ENCODE data around the gene MYO7A. TPM values are rescaled to one million over a fixed set of nuclear protein-coding genes. Genes with fewer than 3 reads are reported as not detected.

Gene MYO7A
- total and polyA plus RNA-seq, 2 donors (not counting 3 experiments of a cell fraction or from before 2014, with no cell fraction given): 1.3 to 3.6 TPM

DNA sequence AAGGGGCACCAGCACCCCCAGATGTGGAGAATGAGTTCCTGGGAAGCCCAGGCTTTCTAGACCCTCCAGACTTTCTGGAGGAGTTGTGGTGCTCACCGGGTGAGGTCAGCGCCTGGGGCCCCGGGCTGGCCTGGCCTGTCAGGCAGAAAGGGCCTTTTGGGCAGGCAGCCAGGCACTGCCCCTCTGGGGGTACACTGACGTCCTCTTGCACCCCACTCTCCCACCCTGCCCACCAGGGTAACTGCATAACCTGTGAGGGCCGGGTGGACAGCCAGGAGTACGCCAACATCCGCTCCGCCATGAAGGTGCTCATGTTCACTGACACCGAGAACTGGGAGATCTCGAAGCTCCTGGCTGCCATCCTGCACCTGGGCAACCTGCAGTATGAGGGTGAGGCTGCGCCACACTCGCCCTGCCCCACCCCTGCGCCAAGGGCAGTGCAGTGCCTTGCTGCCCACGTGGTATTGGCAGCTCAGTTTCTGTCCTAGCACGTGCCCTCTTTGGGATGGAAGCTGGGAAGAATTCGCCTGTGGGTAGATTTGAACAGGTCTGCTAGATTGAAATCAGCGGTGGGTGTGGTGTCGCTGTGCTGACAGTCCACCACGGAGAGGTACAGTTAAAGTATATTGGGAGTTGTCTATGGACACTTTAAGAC lies 30.1 kb downstream of the MYO7A start:
- no peaks in the 10 kb centered on the region for H3K36me3 ChIP-seq (ENCODE audit: control insufficient read depth in 2 of 2, extremely low read depth in 1 of 2, insufficient read depth in 2 of 2, low read length in 2 of 2)
- intact Hi-C loops (cut with micrococcal nuclease): no loop called here
- H3K27me3 ChIP-seq (ENCODE audit: control insufficient read depth in 2 of 2, insufficient read depth in 2 of 2, low read length in 2 of 2): peaks cover 0 to 2% of the 10 kb centered on the region in 2 experiments
- dilution Hi-C loops (cut with MboI; ENCODE audit: extremely low pct_ligation_motif_present, low sequenced_read_pairs): no loop called here
- no peaks in the 10 kb centered on the region for H3K9me1 ChIP-seq (replicated peaks; ENCODE audit: control insufficient read depth, extremely low read depth, insufficient read depth, low read length)
- no peak for FAIRE-seq
- no peak overlapping the region for H2AFZ ChIP-seq (ENCODE audit: low read depth, low read length)
- no peak overlapping the region for H3K4me3 ChIP-seq (replicated peaks in 1 of 3; ENCODE audit: insufficient read depth in 1 of 3, low read depth in 1 of 3, low read length in 3 of 3)
- ChIA-PET POLR2A (no interaction called here), CTCF (interaction anchor here (1.4 kb wide), 1 partner anchor 31 kb away, joined by 5 read pairs; no protein-coding TSS in a partner anchor)
- H3K9ac ChIP-seq (replicated peaks; ENCODE audit: extremely low read depth, insufficient read depth, low read length): no peak overlapping the region
- no peak overlapping the region for H3K27ac ChIP-seq (ENCODE audit: insufficient read depth, low read depth, low read length)
- H3K4me1 ChIP-seq (ENCODE audit: control insufficient read depth, extremely low read depth, insufficient read depth, low read length): no peaks in the 10 kb centered on the region
- TF ChIP-seq, protein P1, sequence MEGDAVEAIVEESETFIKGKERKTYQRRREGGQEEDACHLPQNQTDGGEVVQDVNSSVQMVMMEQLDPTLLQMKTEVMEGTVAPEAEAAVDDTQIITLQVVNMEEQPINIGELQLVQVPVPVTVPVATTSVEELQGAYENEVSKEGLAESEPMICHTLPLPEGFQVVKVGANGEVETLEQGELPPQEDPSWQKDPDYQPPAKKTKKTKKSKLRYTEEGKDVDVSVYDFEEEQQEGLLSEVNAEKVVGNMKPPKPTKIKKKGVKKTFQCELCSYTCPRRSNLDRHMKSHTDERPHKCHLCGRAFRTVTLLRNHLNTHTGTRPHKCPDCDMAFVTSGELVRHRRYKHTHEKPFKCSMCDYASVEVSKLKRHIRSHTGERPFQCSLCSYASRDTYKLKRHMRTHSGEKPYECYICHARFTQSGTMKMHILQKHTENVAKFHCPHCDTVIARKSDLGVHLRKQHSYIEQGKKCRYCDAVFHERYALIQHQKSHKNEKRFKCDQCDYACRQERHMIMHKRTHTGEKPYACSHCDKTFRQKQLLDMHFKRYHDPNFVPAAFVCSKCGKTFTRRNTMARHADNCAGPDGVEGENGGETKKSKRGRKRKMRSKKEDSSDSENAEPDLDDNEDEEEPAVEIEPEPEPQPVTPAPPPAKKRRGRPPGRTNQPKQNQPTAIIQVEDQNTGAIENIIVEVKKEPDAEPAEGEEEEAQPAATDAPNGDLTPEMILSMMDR (IDR thresholded peaks at IDR 0.05; ENCODE audit: extremely low read depth in 1 of 2, insufficient read depth in 1 of 2, low read depth in 1 of 2, low read length in 2 of 2): no peak
- TF ChIP-seq, protein P2, sequence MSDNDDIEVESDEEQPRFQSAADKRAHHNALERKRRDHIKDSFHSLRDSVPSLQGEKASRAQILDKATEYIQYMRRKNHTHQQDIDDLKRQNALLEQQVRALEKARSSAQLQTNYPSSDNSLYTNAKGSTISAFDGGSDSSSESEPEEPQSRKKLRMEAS (IDR thresholded peaks at IDR 0.05; ENCODE audit: insufficient read depth, insufficient read length): no peak
- TF ChIP-seq EZH2 (IDR thresholded peaks at IDR 0.05; ENCODE audit: borderline replicate concordance, low read depth, low read length, severe bottlenecking) (no peak), MYC (IDR thresholded peaks at IDR 0.05; ENCODE audit: low read depth, low read length) (no peak), POLR2A (IDR thresholded peaks at IDR 0.05; ENCODE audit: low read depth, low read length) (no peak), GATA2 (IDR thresholded peaks at IDR 0.05; ENCODE audit: insufficient read depth, insufficient read length, low read depth, low read length) (no peak), POLR2AphosphoS5 (IDR thresholded peaks at IDR 0.05; ENCODE audit: insufficient read depth, low read depth, low read length) (no peak), FOS (IDR thresholded peaks at IDR 0.05; ENCODE audit: borderline replicate concordance, insufficient read depth, low read length) (no peak), JUN (IDR thresholded peaks at IDR 0.05; ENCODE audit: borderline replicate concordance, insufficient read depth, insufficient read length, low read depth) (no peak)
- no peak overlapping the region for H3K4me2 ChIP-seq (ENCODE audit: insufficient read depth, low read length)
- no peak for DNase-seq (ENCODE audit: low read depth, low spot score)
- H4K20me1 ChIP-seq (replicated peaks; ENCODE audit: control insufficient read depth, extremely low read depth, insufficient read depth, low read length): no peaks in the 10 kb centered on the region
- no TSS peak for BruUV-seq (replicated peaks)
- H3K9me3 ChIP-seq (replicated peaks; ENCODE audit: control insufficient read depth, insufficient read depth, low read length): no peaks in the 10 kb centered on the region
- H3K79me2 ChIP-seq (ENCODE audit: control insufficient read depth, insufficient read depth, low read length): no peaks in the 10 kb centered on the region

All from endothelial cell of umbilical vein (primary cell).